Astrocyte of the cerebellum (primary cell): ENCODE results near the gene UBP1.
"Not testable (repeated sequence)": the region's sequence is repeated elsewhere in the genome, so short reads cannot be mapped to it uniquely, and the experiment has no call there.

ENCODE experiments used
- DNase-seq: peaks from one replicate; pipeline ENCODE4 v3.0.0-alpha.2; 2011; ENCODE audit warnings: low read depth
- H3K4me3 ChIP-seq: 2 replicates; pipeline ENCODE4 v1.5.1; 2011; ENCODE audit warnings: mild to moderate bottlenecking, low read depth, low read length, moderate library complexity
- in situ Hi-C: cut with HindIII; loops from 2 replicates; pipeline ENCODE4 v1.10.0; 2017; ENCODE audit warnings: low sequenced_read_pairs
- TF ChIP-seq, protein P1 (sequence below): IDR thresholded peaks from 2 replicates; pipeline ENCODE4 v1.5.1; 2012; ENCODE audit warnings: low read length, low read depth, moderate library complexity, mild to moderate bottlenecking; ENCODE audit errors: missing control alignments

The UBP1 gene

DNA sequence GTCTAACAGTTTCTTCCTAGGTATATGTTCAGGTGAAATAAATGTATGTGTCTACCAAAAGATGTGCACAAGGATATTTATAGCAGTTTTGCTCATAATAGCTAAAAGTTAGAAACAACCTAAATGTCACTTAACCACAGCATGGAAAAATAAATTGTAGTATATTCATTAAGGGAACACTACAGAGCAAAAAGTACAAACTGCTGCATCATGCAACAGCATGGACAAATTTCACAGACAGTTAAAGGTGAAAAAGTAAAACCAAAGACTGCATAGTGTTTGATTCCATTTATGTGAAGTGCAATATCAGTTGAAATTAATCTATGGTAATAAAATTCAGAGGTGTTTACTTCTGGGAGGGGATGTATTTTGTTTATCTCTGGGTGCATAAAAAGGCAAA lies 100.4 kb downstream of the UBP1 start:
- in situ Hi-C loops = no loop called here

DNA sequence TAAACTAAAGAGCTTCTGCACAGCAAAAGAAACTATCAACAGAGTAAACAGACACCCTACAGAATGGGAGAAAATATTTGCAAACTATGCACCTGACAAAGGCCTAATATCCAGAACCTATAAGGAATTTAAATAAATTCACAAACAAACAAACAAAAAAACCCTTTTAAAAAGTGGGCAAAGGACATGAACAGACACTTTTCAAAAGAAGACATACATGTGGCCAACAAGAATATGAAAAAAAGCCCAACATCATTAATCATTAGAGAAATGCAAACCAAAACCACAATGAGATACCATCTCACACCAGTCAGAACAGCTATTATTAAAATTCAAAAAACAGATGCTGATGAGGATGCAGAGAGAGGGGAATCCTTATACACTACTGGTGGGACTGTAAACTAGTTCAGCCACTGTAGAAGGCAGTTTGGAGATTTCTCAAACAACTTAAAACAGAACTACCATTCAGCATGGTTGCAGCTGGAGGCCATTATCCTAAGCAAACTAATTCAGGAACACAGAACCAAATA lies 101.2 kb downstream of the UBP1 start:
- H3K4me3 ChIP-seq, in situ Hi-C loops, DNase-seq: not testable (repeated sequence)

More for the DNA sequence above, 100.4 kb downstream of the UBP1 start:
- TF ChIP-seq, protein P1, sequence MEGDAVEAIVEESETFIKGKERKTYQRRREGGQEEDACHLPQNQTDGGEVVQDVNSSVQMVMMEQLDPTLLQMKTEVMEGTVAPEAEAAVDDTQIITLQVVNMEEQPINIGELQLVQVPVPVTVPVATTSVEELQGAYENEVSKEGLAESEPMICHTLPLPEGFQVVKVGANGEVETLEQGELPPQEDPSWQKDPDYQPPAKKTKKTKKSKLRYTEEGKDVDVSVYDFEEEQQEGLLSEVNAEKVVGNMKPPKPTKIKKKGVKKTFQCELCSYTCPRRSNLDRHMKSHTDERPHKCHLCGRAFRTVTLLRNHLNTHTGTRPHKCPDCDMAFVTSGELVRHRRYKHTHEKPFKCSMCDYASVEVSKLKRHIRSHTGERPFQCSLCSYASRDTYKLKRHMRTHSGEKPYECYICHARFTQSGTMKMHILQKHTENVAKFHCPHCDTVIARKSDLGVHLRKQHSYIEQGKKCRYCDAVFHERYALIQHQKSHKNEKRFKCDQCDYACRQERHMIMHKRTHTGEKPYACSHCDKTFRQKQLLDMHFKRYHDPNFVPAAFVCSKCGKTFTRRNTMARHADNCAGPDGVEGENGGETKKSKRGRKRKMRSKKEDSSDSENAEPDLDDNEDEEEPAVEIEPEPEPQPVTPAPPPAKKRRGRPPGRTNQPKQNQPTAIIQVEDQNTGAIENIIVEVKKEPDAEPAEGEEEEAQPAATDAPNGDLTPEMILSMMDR = no peak
- no peak overlapping the region for H3K4me3 ChIP-seq
- no peak for DNase-seq
